Keratinocyte (primary cell): ENCODE data around the gene NDRG2. TPM values are rescaled to one million over a fixed set of nuclear protein-coding genes. Genes with fewer than 3 reads are reported as not detected.

Experiments
- DNase-seq: peaks from one replicate; pipeline ENCODE4 v3.0.0-alpha.2; 2011; ENCODE audit warnings: low read depth, missing footprints, low spot score
- FAIRE-seq: peaks from 2 replicates; lab custom pipeline; 2011; peaks lifted over from hg19 to GRCh38; lab: Jason Lieb, UNC
- H2AFZ ChIP-seq: 2 replicates; pipeline ENCODE4 v1.6.0; 2012; ENCODE audit warnings: low read length, control low read depth, inconsistent platforms; ENCODE audit not compliant: control insufficient read depth
- H3K27ac ChIP-seq: 2 replicates; pipeline ENCODE4 v1.5.1; 2011; ENCODE audit warnings: low read length; ENCODE audit not compliant: control insufficient read depth, insufficient read depth
- H3K27me3 ChIP-seq: 3 replicates; pipeline ENCODE4 v1.6.0; 2011; ENCODE audit warnings: low read length; ENCODE audit not compliant: control insufficient read depth, insufficient read depth; ENCODE audit errors: extremely low read depth
- H3K36me3 ChIP-seq, 2 experiments: 2 replicates in 1 of 2; 3 replicates in 1 of 2; pipeline ENCODE4 v1.5.1; 2011; ENCODE audit warnings: low read length in 2 of 2, mild to moderate bottlenecking in 1 of 2; ENCODE audit not compliant: control insufficient read depth in 2 of 2, insufficient read depth in 2 of 2; ENCODE audit errors: extremely low read depth in 1 of 2
- H3K4me1 ChIP-seq: 3 replicates; pipeline ENCODE4 v1.5.1; 2011; ENCODE audit warnings: low read length; ENCODE audit not compliant: control insufficient read depth, insufficient read depth; ENCODE audit errors: extremely low read depth
- H3K4me2 ChIP-seq: 3 replicates; pipeline ENCODE4 v1.6.0; 2011; ENCODE audit warnings: low read depth, low read length; ENCODE audit not compliant: control insufficient read depth, insufficient read depth; ENCODE audit errors: extremely low read depth
- H3K4me3 ChIP-seq, 3 experiments: fragments of 200-600 bp in 1 of 3; sonication (generic) in 1 of 3; 2 replicates in 2 of 3; 3 replicates in 1 of 3; pipeline ENCODE4 v1.5.1; 2011 to 2016; ENCODE audit warnings: low read length in 3 of 3, mild to moderate bottlenecking in 3 of 3, control low read depth in 2 of 3, inconsistent platforms in 1 of 3, low read depth in 1 of 3, mixed read lengths in 1 of 3, mixed run types in 1 of 3, moderate library complexity in 1 of 3; ENCODE audit not compliant: control insufficient read depth in 2 of 3, insufficient read depth in 2 of 3; ENCODE audit errors: extremely low read depth in 1 of 3
- H3K79me2 ChIP-seq: 2 replicates; pipeline ENCODE4 v1.6.0; 2012; ENCODE audit warnings: low read length; ENCODE audit not compliant: control insufficient read depth, insufficient read depth
- H3K9ac ChIP-seq: 3 replicates; pipeline ENCODE4 v1.6.0; 2011; ENCODE audit warnings: low read length; ENCODE audit not compliant: control insufficient read depth, insufficient read depth; ENCODE audit errors: extremely low read depth
- H3K9me1 ChIP-seq: 3 replicates; pipeline ENCODE4 v1.6.0; 2011; ENCODE audit warnings: low read length; ENCODE audit not compliant: control insufficient read depth, insufficient read depth; ENCODE audit errors: extremely low read depth
- H3K9me3 ChIP-seq: 2 replicates; pipeline ENCODE4 v1.5.1; 2012; ENCODE audit warnings: low read depth, low read length; ENCODE audit not compliant: control insufficient read depth
- H4K20me1 ChIP-seq: 3 replicates; pipeline ENCODE4 v1.6.0; 2011; ENCODE audit warnings: low read length; ENCODE audit not compliant: control insufficient read depth, insufficient read depth; ENCODE audit errors: extremely low read depth
- CTCF ChIP-seq, 3 experiments: IDR thresholded peaks in 1 of 3; conservative IDR thresholded peaks in 1 of 3; optimal IDR thresholded peaks in 1 of 3; 2 replicates in 2 of 3; 3 replicates in 1 of 3; pipeline versions ENCODE3 to v1.5.1; 2011; ENCODE audit warnings: low read length in 3 of 3, mild to moderate bottlenecking in 3 of 3, moderate library complexity in 2 of 3, control low read depth in 1 of 3, inconsistent platforms in 1 of 3; ENCODE audit not compliant: insufficient read depth in 2 of 3; ENCODE audit errors: extremely low read depth in 1 of 3
- EZH2 ChIP-seq: IDR thresholded peaks from one replicate; pipeline ENCODE4 v1.6.1; 2012; ENCODE audit warnings: inconsistent platforms, mild to moderate bottlenecking, low read length, moderate library complexity
- dilution Hi-C: fragments of 300-500 bp; cut with MboI; formaldehyde crosslinking; loops from one replicate; pipeline ENCODE4 v1.7.0; 2020; ENCODE audit warnings: low sequenced_read_pairs; ENCODE audit not compliant: extremely low pct_ligation_motif_present
- polyA plus RNA-seq, 5 experiments: library from polyadenylated mRNA; depleted of rRNA in 3 of 5; stranded (reverse) in 3 of 5; stranded (forward) in 1 of 5; unstranded in 1 of 5; fragments of >200 nt; gene quantifications; 1 replicate in 1 of 5; 2 replicates in 3 of 5; 3 replicates in 1 of 5; pipeline versions ENCODE4 v1.2.1 to v1.2.3, GENCODE V29; 2011 to 2012; ENCODE audit warnings: missing spikeins in 2 of 5, low read depth in 1 of 5, low replicate concordance in 1 of 5

The NDRG2 gene
- polyA plus RNA-seq, 1 donor (not counting 4 experiments of a cell fraction or from before 2014, with no cell fraction given): 11.1 TPM

GRCh38 chr14:21030531-21030930, 5.7 kb upstream of the NDRG2 start:
- no peaks in the 10 kb centered on the region for H4K20me1 ChIP-seq
- no peak overlapping the region for H3K9ac ChIP-seq
- no peak overlapping the region for H2AFZ ChIP-seq
- no peaks in the 10 kb centered on the region for H3K9me3 ChIP-seq
- H3K36me3 ChIP-seq: no peaks in the 10 kb centered on the region
- no peaks in the 10 kb centered on the region for H3K79me2 ChIP-seq
- H3K4me2 ChIP-seq: no peak overlapping the region
- DNase-seq (no peak), FAIRE-seq (no peak)
- no peak overlapping the region for H3K4me3 ChIP-seq
- H3K9me1 ChIP-seq: no peaks in the 10 kb centered on the region
- H3K27me3 ChIP-seq: peaks cover 3% of the 10 kb centered on the region
- H3K4me1 ChIP-seq: no peaks in the 10 kb centered on the region
- no peak for TF ChIP-seq EZH2
- H3K27ac ChIP-seq: no peak overlapping the region
- dilution Hi-C loops: no loop called here

GRCh38 chr14:21029917-21030316, 5.1 kb upstream of the NDRG2 start, which contains the start of gene TPPP2:
Gene TPPP2, plus strand, starts transcription at chr14:21030217. Its CDS starts 365 bp downstream, at chr14:21030582.
- no peak for FAIRE-seq

More at GRCh38 chr14:21029917-21030316, 5.1 kb upstream of the NDRG2 start, which contains the start of gene TPPP2:
- Histone ChIP-seq H3K4me3 (no peak within 1 kb of the TSS), H3K27me3 (peaks cover 3% of the 10 kb centered on the region), H3K9me3 (no peaks in the 10 kb centered on the region), H2AFZ (no peak within 1 kb of the TSS), H3K9ac (no peak within 1 kb of the TSS), H3K79me2 (no peaks in the 10 kb centered on the region), H3K36me3 (no peaks in the 10 kb centered on the region), H3K4me2 (no peak within 1 kb of the TSS), H3K4me1 (no peaks in the 10 kb centered on the region), H4K20me1 (no peaks in the 10 kb centered on the region), H3K9me1 (no peaks in the 10 kb centered on the region), H3K27ac (no peak within 1 kb of the TSS)
- no peak for DNase-seq
- dilution Hi-C loops: no loop called here
- TF ChIP-seq CTCF (optimal IDR thresholded peaks at IDR 0.05 in 1 of 3, IDR thresholded peaks at IDR 0.05 in 1 of 3, conservative IDR thresholded peaks at IDR 0.05 in 1 of 3; ENCODE audit: extremely low read depth in 1 of 3, insufficient read depth in 2 of 3, low read length in 3 of 3) (no peak), EZH2 (no peak)
